Right lobe of liver (tissue), 6 donors: Measurements from ENCODE around the gene PIAS4. TPM values are rescaled to one million over a fixed set of nuclear protein-coding genes. Genes with fewer than 3 reads are reported as not detected.

Source experiments
- ATAC-seq, 4 donors: fragments of 200-7000 bp; cut with Tn5 transposase; one replicate each; pipeline ENCODE4 v1.9.1; 2020; ENCODE audit warnings: mild to moderate bottlenecking in 4 of 4, moderate library complexity in 4 of 4
- DNase-seq, 3 donors: peaks; one replicate each; pipeline ENCODE4 v3.0.0-alpha.2; 2020
- H3K27ac ChIP-seq, 3 donors: fragments of 200-600 bp; one replicate each; pipeline ENCODE4 v1.8.0; 2022
- H3K27me3 ChIP-seq, 2 donors: fragments of 200-600 bp; one replicate each; pipeline ENCODE4 v1.8.0; 2022
- H3K36me3 ChIP-seq, 4 donors: fragments of 200-600 bp; sonication (generic) in 1 of 4; one replicate each; pipeline versions ENCODE4 v1.5.1 to v1.8.0; 2017 to 2022; ENCODE audit warnings: control low read depth in 1 of 4
- H3K4me1 ChIP-seq, 4 donors: fragments of 200-600 bp; sonication (generic) in 1 of 4; one replicate each; pipeline versions ENCODE4 v1.5.1 to v1.8.0; 2017 to 2022; ENCODE audit warnings: control low read depth in 1 of 4
- H3K4me3 ChIP-seq, 3 donors: fragments of 200-600 bp; one replicate each; pipeline ENCODE4 v1.8.0; 2022
- H3K9me3 ChIP-seq, 4 donors: fragments of 200-600 bp; sonication (generic) in 1 of 4; one replicate each; pipeline versions ENCODE4 v1.5.1 to v1.8.0; 2017 to 2022; ENCODE audit warnings: control low read depth in 1 of 4
- POLR2A ChIP-seq: fragments of 450-650 bp; IDR thresholded peaks from one replicate; pipeline ENCODE4 v1.6.1; 2017; ENCODE audit warnings: antibody characterized with exemption, mild to moderate bottlenecking
- WGBS: methylation state at CpG from one replicate; pipeline ENCODE4 v1.1.6; 2018; ENCODE audit warnings: low coverage, low lambda C conversion rate; ENCODE audit not compliant: insufficient coverage; ENCODE audit errors: missing lambda C conversion rate; 5-methylcytosine and 5-hydroxymethylcytosine counted together
- intact Hi-C, 2 donors: fragments of 100-400 bp; cut with DNase I; formaldehyde crosslinking; loops; one replicate each; pipeline versions ENCODE4 v1.11.2 to v1.14.1; 2022
- total RNA-seq, 6 experiments: library from RNA; depleted of rRNA in 2 of 6; stranded (reverse); fragments of >200 nt in 2 of 6; fragmentation: NEBNext Ultra II Directional in 3 of 6; extraction: Animal tissue kit (Norgen Biotek cat#: 25700) in 3 of 6; gene quantifications; one replicate each; pipeline versions ENCODE4 v1.1.0 to v1.2.4, GENCODE V29; 2016 to 2023
- TF ChIP-seq, protein P1 (sequence below), 4 donors: fragments of 200-600 bp in 3 of 4; fragments of 450-650 bp in 1 of 4; IDR thresholded peaks; one replicate each; pipeline versions ENCODE4 v1.5.1 to v1.8.0; 2016 to 2022; ENCODE audit warnings: antibody characterized with exemption in 4 of 4, mild to moderate bottlenecking in 2 of 4
- donor health status: DM: no; HTN: yes; CAD: no.
- donor health status: DM: no; HTN: no; CAD: no.
- donor health status: DM: no; HTN: no; CAD: no.
- donor health status: DM: no; HTN: yes; CAD: no.
- donor health status: DM: no; HTN: yes; CAD: no.

Gene PIAS4
- total RNA-seq, 6 experiments from 2014 or later = 9.9 to 20.0 (median 14.9) TPM

DNA sequence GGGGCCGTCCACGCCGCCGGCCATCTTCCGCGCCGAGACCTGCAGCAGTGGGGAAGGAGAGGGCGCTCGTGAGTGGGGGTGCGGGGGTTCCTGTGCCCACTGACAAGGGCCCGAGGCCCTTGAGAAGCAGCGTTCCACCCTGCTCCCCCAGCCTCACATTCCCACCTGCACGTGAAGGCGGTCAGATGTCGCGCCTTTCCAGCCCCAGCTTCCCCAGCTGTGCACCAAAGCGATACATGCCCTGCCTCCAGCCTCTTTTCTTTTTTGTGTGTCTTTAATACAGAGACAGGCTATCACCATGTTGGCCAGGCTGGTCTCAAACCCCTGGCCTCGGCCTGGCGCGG, 47.6 kb downstream of the PIAS4 start:
- Histone ChIP-seq H3K9me3 (no peaks in the 10 kb centered on the region), H3K4me1 (peaks cover 0 to 50% (median 27%) of the 10 kb centered on the region in 4 donors), H3K4me3 (no peak overlapping the region), H3K36me3 (peaks cover 0 to 22% (median 12%) of the 10 kb centered on the region in 4 donors), H3K27me3 (no peaks in the 10 kb centered on the region), H3K27ac (no peak overlapping the region)
- WGBS = 89% methylated on average over 3 of the region's 20 CpGs
- no peak for TF ChIP-seq POLR2A
- TF ChIP-seq, protein P1, sequence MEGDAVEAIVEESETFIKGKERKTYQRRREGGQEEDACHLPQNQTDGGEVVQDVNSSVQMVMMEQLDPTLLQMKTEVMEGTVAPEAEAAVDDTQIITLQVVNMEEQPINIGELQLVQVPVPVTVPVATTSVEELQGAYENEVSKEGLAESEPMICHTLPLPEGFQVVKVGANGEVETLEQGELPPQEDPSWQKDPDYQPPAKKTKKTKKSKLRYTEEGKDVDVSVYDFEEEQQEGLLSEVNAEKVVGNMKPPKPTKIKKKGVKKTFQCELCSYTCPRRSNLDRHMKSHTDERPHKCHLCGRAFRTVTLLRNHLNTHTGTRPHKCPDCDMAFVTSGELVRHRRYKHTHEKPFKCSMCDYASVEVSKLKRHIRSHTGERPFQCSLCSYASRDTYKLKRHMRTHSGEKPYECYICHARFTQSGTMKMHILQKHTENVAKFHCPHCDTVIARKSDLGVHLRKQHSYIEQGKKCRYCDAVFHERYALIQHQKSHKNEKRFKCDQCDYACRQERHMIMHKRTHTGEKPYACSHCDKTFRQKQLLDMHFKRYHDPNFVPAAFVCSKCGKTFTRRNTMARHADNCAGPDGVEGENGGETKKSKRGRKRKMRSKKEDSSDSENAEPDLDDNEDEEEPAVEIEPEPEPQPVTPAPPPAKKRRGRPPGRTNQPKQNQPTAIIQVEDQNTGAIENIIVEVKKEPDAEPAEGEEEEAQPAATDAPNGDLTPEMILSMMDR (IDR thresholded peaks at IDR 0.05) = no peak
- ATAC-seq = no peak
- DNase-seq = no peak
- intact Hi-C loops = no loop called here

DNA sequence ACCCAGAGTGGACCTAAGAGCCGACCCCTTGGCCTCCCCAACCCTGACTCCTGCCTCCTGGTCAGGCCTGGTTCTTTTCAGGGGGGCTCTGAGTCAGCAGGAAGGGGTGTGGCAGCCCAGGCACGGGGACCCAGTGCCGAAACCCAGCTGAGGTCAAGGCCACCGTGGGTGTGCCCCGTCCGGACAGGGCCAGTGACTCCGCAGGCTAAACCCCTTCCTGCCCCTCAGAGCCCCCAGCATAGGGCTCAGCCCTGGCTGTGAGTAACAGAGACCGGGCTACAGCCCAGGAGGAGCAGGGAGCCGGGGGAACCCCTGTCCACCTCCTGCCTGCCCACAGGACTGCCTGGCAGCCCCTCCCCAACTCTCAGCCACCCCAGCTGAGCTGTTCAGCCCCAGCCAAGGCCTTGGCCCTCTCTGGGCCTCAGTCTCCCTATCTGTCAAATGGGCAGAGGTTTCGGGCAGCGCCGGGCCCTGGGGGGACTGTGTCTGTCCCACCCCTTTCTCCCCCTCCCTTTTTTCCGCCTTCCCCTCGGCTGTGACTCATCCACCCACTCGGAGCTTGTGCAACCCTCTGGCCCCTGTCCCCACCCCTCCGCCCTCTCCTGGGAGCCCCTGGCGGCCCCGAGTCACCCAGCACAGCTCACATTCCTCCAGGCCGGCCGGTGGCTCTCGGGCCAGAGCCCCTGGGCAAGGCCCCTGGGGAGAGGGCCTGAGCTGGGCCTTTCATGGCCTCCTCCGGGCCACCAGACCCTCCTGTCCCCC, 50.6 kb downstream of the PIAS4 start:
- intact Hi-C loops = no loop called here
- WGBS = 5% methylated on average over 12 of the region's 22 CpGs
- H3K27ac ChIP-seq = peak overlapping the region; percentile 86 to 94 (median 93)
- H3K9me3 ChIP-seq = no peaks in the 10 kb centered on the region
- peak; percentile 59 to 70 (median 68) for ATAC-seq
- peaks cover 0 to 68% (median 33%) of the 10 kb centered on the region in 4 donors for H3K4me1 ChIP-seq
- TF ChIP-seq, protein P1 (IDR thresholded peaks at IDR 0.05) = peak in 2 of 4 donors; percentile 12 to 22
- TF ChIP-seq POLR2A = peak; percentile 75
- peak; percentile 87 to 92 (median 88) for DNase-seq
- H3K36me3 ChIP-seq = peaks cover 0 to 18% (median 12%) of the 10 kb centered on the region in 4 donors
- H3K4me3 ChIP-seq = peak overlapping the region in 2 of 3 donors; percentile 9 to 27
- H3K27me3 ChIP-seq = no peaks in the 10 kb centered on the region

DNA sequence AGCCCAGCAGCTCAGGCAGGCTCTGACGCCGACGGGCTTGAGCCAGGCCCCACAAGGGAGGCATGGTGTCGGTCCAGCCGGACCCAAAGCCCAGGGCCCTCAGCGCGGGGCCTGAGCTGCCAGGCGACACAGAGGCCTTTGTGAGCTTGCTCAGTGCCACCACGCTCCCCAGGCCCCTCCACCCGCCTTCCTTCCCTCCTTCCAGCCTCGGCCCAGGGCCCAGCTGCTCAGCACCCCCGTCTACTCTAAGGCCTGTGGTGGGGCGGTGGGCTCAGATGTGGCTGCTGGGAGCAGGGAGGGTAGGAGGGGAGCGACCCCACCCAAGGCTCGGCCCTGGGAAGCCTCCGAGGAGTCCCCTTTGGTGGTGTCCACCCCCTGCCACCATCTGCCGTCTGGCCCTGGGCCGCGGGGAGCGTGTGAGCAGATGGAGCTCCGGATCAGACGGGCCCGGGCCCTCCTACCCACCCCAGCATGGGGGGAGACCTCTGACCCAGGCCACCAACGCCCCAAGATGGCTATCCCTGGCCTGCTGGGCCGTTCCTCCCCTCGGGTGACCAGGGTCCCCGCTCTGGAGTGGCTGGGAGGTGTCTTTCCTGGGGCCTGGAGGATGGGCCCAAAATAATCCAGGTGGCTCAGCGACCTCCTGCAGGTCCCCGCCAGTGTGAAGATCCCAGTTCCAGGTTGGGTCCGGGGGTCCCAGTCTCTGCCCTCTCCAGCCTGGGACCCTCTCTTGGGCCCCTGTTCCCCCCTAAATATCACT, 51.3 kb downstream of the PIAS4 start:
- intact Hi-C loops = no loop called here

DNA sequence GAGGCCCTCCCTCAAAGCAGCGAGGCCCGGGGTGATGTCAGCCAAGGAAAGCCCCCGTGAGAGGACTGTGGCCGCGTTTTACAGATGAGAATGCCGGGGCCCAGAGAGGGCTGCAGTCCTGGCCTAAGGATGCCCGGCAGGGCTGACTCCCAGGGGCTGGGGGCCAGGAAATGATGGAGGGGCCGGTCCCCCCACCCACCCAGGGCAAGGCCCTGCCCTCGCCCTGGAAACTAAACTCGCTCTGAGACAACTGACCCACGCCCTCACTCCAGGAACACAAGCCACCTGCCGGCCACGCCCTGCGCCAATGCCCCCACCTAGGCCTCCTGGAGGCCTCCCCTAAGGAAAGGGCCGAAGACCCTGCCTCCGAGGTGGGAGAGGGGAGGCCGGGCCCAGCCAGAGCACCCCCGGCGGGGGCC, 51.9 kb downstream of the PIAS4 start:
- no peak for TF ChIP-seq POLR2A
- TF ChIP-seq, protein P1 (IDR thresholded peaks at IDR 0.05) = no peak

More for the DNA sequence above, 51.3 kb downstream of the PIAS4 start:
- H3K27me3 ChIP-seq = no peaks in the 10 kb centered on the region
- peak in 1 of 3 donors; percentile 56 for DNase-seq
- H3K36me3 ChIP-seq = peaks cover 0 to 14% (median 7%) of the 10 kb centered on the region in 4 donors
- H3K4me3 ChIP-seq = peak overlapping the region in 2 of 3 donors; percentile 9 to 27
- H3K4me1 ChIP-seq = peaks cover 0 to 67% (median 35%) of the 10 kb centered on the region in 4 donors
- WGBS = 8% methylated on average over 2 of the region's 30 CpGs
- H3K9me3 ChIP-seq = no peaks in the 10 kb centered on the region
- TF ChIP-seq, protein P1 (IDR thresholded peaks at IDR 0.05) = no peak
- peak; percentile 14 for TF ChIP-seq POLR2A
- ATAC-seq = peak in 3 of 4 donors; percentile 1 to 3 (median 2)
- H3K27ac ChIP-seq = peak overlapping the region; percentile 86 to 94 (median 93)

More for the DNA sequence above, 51.9 kb downstream of the PIAS4 start:
- DNase-seq (peak in 1 of 3 donors; percentile 57), ATAC-seq (no peak)
- 38% methylated on average over 4 of the region's 19 CpGs for WGBS
- Histone ChIP-seq H3K4me1 (peaks cover 0 to 66% (median 35%) of the 10 kb centered on the region in 4 donors), H3K9me3 (no peaks in the 10 kb centered on the region), H3K27me3 (no peaks in the 10 kb centered on the region), H3K27ac (peak overlapping the region; percentile 86 to 94 (median 93)), H3K36me3 (peaks cover 0 to 8% (median 3%) of the 10 kb centered on the region in 4 donors), H3K4me3 (peak overlapping the region in 1 of 3 donors; percentile 9)
- intact Hi-C loops = no loop called here
